Measurements from ENCODE around the gene ILKAP. TPM values are rescaled to one million over a fixed set of nuclear protein-coding genes. Genes with fewer than 3 reads are reported as not detected.

Gene ILKAP
- total and polyA plus RNA-seq, 8 donors: 30.6 to 57.3 (median 46.3) TPM

GRCh38 chr2:238162846-238163441 lies 40.6 kb downstream of the ILKAP start:
- TF ChIP-seq, protein P1, sequence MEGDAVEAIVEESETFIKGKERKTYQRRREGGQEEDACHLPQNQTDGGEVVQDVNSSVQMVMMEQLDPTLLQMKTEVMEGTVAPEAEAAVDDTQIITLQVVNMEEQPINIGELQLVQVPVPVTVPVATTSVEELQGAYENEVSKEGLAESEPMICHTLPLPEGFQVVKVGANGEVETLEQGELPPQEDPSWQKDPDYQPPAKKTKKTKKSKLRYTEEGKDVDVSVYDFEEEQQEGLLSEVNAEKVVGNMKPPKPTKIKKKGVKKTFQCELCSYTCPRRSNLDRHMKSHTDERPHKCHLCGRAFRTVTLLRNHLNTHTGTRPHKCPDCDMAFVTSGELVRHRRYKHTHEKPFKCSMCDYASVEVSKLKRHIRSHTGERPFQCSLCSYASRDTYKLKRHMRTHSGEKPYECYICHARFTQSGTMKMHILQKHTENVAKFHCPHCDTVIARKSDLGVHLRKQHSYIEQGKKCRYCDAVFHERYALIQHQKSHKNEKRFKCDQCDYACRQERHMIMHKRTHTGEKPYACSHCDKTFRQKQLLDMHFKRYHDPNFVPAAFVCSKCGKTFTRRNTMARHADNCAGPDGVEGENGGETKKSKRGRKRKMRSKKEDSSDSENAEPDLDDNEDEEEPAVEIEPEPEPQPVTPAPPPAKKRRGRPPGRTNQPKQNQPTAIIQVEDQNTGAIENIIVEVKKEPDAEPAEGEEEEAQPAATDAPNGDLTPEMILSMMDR (IDR thresholded peaks at IDR 0.05): no peak
- Histone ChIP-seq H3K4me3 (no peak overlapping the region), H3K4me1 (peaks cover 0 to 28% of the 10 kb centered on the region in 2 donors), H3K27ac (no peak overlapping the region), H3K36me3 (peaks cover 0 to 15% of the 10 kb centered on the region in 2 donors), H3K27me3 (peaks cover 32 to 74% of the 10 kb centered on the region in 2 donors), H3K9me3 (no peaks in the 10 kb centered on the region)
- intact Hi-C loops (cut with DNase I): no loop called here
- ATAC-seq: no peak
- no peak for DNase-seq

DNA sequence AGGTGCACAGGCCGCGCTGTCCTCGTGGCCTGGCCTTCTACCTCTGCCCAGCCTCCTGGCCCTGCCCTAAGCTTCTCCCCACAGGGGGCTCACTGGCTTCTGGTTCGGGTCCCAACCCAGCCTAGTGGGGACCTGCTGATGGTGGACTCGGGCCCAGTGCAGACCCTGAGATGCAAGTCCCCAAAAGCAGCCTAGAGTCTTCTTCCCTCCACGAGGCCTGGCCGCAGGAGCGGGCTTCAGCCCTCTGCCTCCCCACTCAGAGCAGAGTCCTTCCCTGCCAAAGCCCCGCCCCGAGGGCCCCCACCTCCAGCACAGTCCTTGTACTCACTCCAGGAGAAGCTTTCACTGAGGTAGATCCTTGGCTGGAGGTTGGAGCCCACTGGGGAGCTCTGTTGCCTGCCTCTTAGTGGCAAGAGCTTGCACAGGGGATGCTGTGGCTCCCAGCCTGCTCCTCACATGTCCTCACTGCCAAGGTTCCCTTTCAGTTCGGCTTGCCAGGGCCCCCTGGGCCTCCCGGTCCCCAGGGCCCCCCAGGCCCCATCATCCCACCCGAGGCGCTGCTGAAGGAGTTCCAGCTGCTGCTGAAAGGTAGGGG lies 41.1 kb downstream of the ILKAP start:
- no peaks in the 10 kb centered on the region for H3K9me3 ChIP-seq
- peaks cover 0 to 9% of the 10 kb centered on the region in 2 donors for H3K36me3 ChIP-seq
- ATAC-seq (no peak), DNase-seq (no peak)
- intact Hi-C loops (cut with DNase I): no loop called here
- TF ChIP-seq, protein P1 (IDR thresholded peaks at IDR 0.05): no peak
- H3K27me3 ChIP-seq: peaks cover 32 to 80% of the 10 kb centered on the region in 2 donors
- H3K4me3 ChIP-seq: no peak overlapping the region
- H3K27ac ChIP-seq: no peak overlapping the region
- peaks cover 0 to 28% of the 10 kb centered on the region in 2 donors for H3K4me1 ChIP-seq

DNA sequence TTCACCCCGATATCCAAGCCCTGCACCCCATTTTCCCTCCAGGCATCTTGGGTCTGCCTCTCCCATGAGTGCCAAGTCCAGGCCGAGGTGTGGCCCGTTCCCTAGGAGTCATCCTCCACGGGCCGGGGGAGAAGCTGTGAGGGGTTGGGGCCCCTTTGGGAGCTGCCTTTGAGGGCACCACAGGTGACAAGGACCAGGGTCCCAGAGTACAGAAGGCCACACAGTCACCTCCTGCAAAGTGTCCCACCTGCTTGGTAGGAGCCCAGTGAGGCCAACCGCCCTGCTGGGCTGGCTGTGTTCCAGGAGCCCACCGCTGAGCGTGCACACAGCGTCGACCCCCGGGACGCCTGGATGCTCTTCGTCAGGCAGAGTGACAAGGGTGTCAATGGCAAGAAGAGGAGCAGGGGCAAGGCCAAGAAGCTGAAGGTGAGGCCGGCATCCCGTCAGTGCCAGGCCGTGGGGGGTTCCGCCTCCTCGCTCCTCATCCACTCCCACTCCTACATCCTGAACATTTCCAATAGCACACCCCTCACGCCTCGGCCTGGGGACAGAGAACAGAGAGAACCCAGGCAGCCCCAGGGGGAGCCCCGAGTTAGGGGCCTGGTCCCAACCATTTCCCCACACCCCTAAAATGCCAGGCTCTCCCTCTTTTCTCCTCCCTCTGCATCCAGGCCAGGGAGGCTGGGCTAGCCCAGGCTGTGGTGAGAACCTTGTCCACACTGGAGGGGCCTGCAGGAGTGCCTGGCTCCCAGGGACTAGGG lies 42.0 kb downstream of the ILKAP start:
- no peak for DNase-seq
- Histone ChIP-seq H3K4me3 (no peak overlapping the region), H3K27me3 (peaks cover 32 to 83% of the 10 kb centered on the region in 2 donors), H3K27ac (no peak overlapping the region), H3K36me3 (no peaks in the 10 kb centered on the region), H3K4me1 (peaks cover 0 to 28% of the 10 kb centered on the region in 2 donors), H3K9me3 (no peaks in the 10 kb centered on the region)
- intact Hi-C loops (cut with DNase I): no loop called here
- TF ChIP-seq, protein P1 (IDR thresholded peaks at IDR 0.05): no peak
- ATAC-seq: no peak

DNA sequence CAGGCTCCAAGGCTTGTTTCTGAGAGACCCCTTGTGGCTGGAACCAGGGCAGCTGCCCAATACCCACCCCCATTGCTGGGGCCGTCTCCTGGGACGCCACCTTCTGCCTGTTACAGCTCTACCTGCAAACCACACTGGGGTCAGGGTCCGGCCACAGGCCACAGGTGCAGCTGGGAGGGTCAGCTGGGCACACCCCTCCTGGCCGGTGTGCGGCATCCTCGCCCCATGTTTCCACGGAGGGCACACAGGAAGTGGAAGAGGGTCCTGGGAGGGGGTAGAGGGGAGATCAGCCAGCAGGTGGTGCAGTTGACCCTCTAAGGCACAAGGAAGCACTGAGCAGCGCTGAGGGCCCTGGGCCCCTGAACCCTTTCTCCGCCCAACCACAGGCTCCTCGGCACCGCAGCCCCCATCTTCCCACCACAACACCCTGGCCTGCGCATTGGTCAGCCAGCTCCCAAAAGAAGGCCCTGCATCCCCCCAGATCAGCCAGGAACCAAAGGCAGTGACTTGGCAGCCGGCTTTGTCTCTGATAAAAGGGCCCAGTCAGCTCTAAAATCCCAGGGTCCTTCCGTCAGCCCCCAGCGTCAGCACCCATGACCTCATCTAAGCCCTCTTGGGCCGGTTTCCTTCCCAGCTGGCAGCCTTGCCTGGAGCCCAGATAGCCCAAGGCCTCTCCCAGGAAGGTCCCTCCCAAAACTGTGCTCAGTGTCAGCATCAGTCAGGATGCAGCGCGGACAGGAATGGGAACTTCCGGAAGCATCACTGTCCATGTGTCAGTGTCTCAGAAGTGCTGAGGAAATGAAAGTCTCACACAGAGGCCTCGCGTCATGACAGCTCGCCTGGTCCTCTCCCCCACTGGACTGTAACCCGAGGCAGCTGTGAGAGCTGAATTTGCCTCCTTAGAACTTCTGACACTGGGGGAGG lies 43.0 kb downstream of the ILKAP start:
- intact Hi-C loops (cut with DNase I): no loop called here
- no peak for ATAC-seq
- no peak for DNase-seq
- Histone ChIP-seq H3K27ac (no peak overlapping the region), H3K9me3 (no peaks in the 10 kb centered on the region), H3K4me1 (peaks cover 0 to 28% of the 10 kb centered on the region in 2 donors), H3K36me3 (no peaks in the 10 kb centered on the region), H3K4me3 (no peak overlapping the region), H3K27me3 (peaks cover 32 to 83% of the 10 kb centered on the region in 2 donors)
- TF ChIP-seq, protein P1 (IDR thresholded peaks at IDR 0.05): no peak
